Left forelimb (tissue), 1 donor: Measurements from ENCODE around the gene CSNK2B.

ENCODE experiments used
- DNase-seq: peaks from one replicate; pipeline ENCODE4 v3.0.0-alpha.2; 2018; ENCODE audit warnings: low spot score

The CSNK2B gene

GRCh38 chr6:31711233-31711632 lies 45.4 kb downstream of the CSNK2B start:
- DNase-seq = no peak

- DNase-seq = no peak
These were observed 46.4 kb downstream of the CSNK2B start for GRCh38 chr6:31712296-31712695.

GRCh38 chr6:31713465-31713864 lies 47.6 kb downstream of the CSNK2B start:
- no peak for DNase-seq

- DNase-seq = no peak
These were observed 48.3 kb downstream of the CSNK2B start for GRCh38 chr6:31713991-31714684.

- no peak for DNase-seq
These were observed 49.4 kb downstream of the CSNK2B start, which contains the start of gene LY6G6D for GRCh38 chr6:31715022-31715958. LY6G6D (plus strand) TSS chr6:31715348; CDS start chr6:31715356, 8 bp downstream.

GRCh38 chr6:31717499-31718222 lies 51.8 kb downstream of the CSNK2B start:
- DNase-seq = peak; percentile 63

- DNase-seq = no peak
These were observed 52.4 kb downstream of the CSNK2B start for GRCh38 chr6:31718265-31718664.

GRCh38 chr6:31719001-31719400 lies 53.1 kb downstream of the CSNK2B start:
- no peak for DNase-seq
